Measurements from ENCODE around the gene FBXL3.
"Not testable (repeated sequence)": the region's sequence is repeated elsewhere in the genome, so short reads cannot be mapped to it uniquely, and the experiment has no call there.

The FBXL3 gene

DNA sequence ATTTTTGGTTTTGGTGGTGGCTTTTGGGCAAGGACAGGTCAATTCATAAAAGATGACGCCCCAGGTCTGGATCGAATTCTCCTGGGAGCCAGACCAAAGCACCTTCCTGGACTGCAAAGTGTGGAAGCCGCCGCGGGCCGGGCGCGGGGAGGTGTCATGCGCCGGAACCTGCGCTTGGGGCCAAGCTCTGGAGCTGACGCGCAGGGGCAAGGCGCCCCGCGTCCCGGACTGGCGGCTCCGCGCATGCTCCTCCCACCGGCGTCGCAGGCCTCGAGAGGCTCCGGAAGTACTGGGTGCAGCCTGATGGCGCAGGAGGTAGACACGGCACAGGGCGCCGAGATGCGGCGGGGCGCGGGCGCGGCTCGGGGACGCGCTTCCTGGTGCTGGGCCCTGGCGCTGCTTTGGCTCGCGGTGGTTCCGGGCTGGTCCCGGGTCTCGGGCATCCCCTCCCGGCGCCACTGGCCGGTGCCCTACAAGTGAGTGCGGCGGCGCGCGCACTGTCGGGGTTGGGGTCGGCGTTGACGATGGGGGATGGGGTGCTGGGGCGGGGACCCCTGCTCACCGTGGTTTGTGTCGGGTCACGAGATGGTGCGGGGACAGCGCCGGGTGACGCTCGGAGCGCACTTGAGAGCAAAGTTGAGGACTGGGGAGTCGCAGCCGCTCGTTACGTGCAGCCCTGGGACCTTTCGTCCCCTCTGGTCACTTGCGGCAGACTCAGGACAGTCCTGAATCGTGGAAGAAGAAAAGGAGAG, 35.0 kb downstream of the FBXL3 start, which contains the start of gene CLN5:
CLN5 (plus strand) TSS at position 286 of the 752 bp plus-strand sequence; CDS start at position 304, 18 bp downstream.
- peak; percentile 79 to 89 for DNase-seq (ENCODE audit: extremely low read depth in 1 of 2, low read depth in 1 of 2)

DNA sequence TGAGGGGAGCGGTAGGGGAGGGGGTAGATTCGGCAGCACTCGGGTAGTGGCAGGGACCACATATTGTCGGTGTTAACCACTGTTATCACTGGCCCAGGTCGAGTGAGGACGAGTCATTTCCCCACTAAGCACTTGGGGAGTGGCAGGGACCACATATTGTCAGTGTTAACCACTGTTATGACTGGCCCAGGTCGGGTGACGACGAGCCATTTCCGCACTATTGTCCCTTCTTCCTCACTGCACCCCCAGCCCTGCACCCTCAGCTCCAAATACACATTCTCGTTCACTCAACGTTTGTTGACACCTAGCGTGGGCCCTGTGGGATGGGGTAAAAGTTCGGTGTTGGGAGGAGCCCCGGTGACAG, 35.5 kb downstream of the FBXL3 start:
- peak; percentile 46 to 67 for DNase-seq (ENCODE audit: extremely low read depth in 1 of 2, low read depth in 1 of 2)

DNA sequence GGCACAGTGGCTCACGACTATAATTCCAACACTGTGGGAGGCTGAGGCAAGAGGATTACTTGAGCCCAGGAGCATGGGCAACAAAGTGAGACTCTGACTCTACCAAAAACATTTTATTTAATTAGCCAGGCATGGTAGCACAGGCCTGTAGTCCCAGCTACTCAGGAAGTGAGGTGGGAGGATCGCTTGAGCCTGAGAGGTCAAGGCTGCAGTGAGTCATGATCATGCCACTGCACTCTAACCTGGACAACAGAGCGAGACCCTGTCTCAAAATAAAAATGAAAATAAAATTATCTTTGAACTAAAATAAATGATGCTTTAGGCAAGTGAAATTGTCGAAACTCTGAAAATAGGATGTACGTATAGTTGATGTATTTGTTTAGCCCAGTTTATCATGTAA, 43.3 kb downstream of the FBXL3 start:
- DNase-seq (ENCODE audit: extremely low read depth in 1 of 2, low read depth in 1 of 2): no peak

DNA sequence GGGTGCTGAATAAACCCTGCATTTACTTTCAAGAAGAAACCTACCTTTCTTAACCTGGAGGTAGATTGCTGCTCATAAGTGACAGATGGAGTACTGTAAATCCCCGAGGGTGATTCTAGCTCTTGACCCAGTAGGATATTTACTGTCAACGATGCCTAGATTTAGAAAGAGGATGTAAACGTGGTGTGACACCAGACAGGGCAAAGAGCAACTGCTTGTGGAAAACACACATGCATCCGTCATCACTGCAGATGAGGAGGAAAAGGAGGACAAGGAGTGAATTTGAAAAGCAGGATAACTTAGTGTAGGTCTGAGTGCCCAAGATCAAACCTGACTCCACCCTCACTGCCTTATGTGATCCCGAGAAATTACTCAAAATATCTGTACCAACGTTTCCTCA, 44.9 kb downstream of the FBXL3 start:
- DNase-seq (ENCODE audit: extremely low read depth in 1 of 2, low read depth in 1 of 2): no peak

DNA sequence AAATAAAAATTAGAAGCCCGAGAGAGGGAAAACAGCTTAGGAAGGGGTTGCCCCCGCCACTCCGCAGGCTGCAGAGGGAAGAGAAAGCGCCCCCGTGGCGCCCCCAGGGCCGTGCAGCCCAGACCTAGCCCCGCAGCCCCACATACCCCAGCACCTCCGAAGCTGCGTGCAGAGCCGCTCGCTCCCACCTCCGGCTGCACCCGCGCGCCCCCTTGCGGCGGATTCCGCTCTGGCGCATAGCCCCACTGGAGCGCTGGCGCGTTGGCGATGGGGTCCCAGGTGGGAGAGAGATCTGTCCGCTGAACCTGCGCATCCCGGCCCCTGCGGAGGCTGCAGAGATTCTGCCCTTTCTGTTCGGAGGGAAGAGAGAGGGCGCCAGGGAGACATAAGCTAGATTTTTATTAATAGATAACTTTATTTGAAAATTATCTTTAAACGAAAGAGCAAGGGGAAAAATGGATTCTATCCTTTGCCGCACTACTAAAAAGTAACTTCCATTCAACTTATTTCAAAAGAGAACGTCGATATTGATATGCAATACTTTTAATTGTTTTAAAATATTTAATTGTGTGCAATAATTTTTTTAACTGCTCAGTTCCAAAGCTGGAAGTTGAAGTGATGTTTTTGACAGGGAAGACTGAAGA, 46.8 kb downstream of the FBXL3 start:
- peak; percentile 55 to 88 for DNase-seq (ENCODE audit: extremely low read depth in 1 of 2, low read depth in 1 of 2)

DNA sequence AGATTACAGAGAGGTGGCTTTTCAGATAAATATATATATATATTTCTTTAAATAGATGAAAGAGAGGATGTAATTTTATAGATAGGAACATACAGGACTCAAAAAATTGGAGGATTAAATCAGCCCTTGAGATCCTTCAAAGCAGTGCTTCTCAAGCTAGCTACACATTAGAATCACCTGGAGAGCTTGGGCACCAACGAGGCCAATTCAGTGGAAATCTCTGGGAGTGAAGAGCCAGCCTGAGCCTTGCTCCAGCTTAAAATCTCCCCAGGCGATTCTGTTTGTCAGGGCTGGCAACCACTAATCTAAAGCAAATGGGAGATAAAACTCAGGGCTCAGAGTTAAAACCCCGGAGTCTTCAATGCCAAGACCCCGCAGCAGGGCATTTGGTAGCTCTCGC, 50.0 kb downstream of the FBXL3 start:
- no peak for DNase-seq (ENCODE audit: extremely low read depth in 1 of 2, low read depth in 1 of 2)

DNA sequence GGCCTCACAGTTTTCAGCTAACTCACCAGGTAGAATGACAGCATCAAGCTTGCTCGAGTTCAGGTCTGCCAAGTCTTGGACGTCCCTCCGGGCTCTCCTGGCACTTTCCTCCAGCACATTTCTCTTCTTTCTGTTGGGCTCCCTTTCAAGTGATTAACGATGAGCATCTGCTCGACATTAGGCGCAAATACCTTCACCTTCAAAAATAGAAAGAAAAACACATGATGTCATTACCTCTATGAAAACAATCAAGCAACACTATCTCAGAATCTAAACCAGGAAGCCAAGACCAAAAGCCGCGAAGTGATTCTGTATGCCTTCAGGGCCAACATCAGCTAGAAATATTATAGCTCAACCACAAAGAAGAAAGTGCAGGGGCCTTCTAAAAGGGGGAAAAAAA, 50.5 kb downstream of the FBXL3 start:
- no peak for DNase-seq (ENCODE audit: extremely low read depth in 1 of 2, low read depth in 1 of 2)

DNA sequence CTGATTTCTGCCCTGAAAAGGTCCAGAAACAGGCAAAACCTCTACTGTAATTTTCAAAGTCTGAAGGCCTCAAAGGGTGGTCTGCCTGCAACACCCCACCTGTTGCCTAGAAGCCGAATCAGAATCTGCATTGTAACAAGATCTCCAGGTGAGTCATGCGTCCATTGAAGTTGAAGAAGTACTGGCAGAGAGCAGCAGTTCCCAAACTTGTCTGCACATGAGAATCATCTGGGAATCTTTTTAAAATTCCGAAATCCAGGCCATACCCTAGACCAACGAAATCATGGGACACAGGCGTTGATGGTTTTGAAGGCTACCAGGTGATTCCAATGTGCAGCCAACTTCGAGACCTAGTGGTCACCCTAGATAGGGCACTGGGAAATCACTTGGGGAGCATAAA, 51.1 kb downstream of the FBXL3 start:
- DNase-seq (ENCODE audit: extremely low read depth in 1 of 2, low read depth in 1 of 2): no peak

DNA sequence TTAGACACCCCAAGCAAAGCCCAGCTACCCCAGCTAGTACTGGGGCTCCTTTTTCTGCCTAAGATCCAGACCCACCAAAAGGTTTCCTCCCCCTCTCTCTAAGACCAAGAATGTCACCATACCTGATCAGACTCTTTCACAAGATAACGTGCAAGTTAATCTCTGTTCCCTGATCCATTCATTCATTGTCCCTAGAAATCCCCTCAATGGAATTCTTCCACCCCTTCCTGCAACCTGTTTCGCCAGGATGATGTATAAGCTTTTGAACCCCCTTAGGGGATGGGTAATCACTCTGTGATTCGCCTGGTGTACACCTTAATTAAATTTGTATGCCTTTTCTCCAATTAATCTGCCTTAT, 52.4 kb downstream of the FBXL3 start:
- no peak for DNase-seq (ENCODE audit: extremely low read depth in 1 of 2, low read depth in 1 of 2)

DNA sequence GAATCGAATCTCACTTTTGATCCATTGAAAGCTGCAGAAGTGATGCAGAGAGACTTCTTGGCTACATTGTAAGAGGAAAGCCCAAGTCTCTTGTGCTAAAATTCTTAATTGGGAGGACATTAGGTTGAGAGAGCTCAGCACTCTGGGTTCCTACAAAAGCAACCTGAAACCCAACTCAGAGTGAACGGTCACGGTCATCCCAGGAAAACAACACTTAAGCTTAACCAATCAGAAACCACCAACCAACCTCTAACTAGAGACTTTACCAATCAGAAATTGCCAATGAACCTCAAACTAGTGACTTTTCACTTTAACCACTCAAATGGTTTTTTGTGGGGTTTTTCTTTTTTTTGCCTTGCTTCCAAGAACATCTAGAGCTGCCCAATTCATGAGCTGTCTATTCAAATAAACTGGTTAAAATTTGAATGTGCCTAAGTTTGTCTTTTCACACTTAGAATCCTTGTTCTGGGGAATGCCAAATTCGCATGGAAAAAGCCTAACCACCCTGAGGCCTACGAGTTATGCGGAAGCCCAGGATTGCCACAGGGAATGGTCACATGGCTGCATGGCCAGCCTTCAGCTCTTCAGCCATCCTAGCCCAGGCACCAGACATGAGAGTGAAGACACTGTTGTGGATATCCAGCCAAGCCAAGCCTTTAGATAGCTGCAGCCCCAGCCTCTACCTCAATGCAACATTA, 52.9 kb downstream of the FBXL3 start:
- DNase-seq (ENCODE audit: extremely low read depth in 1 of 2, low read depth in 1 of 2): no peak

DNA sequence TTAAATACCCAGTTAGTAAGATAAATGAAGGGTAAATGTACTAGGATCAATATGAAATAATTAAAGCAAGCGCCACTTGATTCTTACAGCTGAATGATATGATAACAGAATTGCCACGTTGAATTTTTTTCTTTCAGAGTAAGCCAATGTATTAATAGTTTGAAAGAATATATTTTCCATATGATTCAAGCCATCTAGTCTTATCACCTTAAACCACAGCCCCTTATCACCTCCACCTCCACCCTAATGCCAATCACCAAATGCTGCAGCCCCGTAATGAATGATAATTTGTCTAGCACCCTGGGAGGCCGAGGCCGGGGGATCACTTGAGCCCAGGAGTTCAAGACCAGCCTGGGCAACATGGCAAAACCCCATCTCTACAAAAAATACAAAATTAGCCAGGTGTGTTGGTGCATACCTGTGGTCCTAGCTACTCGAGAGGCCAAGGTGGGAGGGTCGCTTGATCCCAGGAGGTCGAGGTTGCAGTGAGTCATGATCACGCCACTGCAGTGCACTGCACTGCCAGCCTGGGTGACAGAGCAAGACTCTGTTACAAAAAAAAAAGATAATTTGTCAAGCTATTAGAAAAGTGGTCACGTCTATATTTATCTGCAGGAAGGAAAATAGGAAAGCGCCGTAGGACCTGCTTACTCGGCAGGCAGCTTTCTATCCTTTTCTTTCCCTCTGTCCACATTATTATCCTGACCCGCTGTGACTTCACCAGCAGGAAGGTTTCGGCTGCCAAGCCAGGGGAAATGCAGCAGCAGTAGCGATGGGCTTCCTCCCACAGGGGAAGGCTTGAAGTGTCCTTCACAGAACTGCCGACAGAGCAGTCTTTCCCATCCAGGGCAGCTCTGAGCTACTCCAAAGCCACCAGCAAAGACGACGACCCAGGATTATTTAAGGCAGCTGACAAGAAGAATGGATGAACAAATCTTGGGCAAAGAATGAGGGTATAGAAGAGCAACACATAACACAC, 54.8 kb downstream of the FBXL3 start:
- DNase-seq (ENCODE audit: extremely low read depth in 1 of 2, low read depth in 1 of 2): no peak

DNA sequence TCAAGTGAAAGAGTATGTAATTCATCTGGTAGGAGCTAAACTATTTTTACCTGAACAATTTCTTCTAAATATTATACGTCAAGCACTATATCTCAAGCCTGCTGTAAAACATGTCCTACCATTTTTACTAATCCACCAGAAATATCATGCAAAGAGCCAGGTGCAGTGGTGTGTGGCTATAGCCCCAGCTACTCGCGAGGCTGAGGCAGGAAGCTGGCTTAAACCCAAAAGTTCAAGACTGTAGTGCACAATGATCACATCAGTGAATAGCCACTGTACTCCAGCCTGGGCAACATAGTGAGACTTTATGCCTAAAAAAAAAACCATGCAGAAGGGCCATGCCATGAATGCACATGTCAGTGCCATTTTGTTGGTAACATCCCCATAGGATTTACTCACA, 55.7 kb downstream of the FBXL3 start:
- DNase-seq (ENCODE audit: extremely low read depth in 1 of 2, low read depth in 1 of 2): no peak

DNA sequence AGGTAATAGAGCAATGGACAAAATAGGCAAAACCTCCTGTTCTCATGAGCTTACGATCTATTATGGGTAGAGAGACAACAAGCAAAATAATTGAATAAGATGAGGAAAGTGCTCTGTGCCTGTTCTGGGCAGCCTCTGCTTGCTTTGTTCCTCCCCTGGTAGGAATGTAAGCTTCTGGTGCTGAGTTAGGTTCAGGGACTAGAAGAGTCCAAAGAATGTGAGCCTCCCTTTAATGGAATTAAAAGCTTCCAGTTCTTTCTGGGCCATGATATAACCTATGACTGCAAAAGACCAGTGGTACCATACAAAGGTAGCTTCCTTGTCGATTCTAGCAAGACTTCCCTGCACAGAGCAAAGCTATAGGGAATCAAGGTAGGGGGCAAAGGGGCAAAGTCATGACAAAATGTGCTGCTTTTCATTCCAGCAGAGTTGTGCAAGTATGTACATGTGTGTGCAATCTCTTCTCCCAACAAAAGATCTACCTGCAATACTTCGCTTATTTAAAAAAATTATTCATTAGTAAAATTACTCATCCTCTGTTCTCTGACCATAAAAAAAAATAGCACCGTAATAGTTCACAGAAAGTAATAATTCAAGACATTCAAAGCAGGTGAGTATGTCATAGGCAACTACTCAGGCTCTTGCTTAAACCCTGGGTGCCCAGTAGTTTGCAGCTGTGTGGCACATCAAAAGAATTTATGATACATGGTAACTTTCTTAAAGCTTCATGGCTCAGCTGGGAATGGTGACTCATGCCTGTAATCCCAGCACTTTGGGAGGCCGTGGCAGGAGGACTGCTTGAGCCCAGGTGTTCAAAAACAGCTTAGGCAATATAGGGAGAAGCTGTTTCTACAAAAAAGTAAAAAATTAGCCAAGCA, 57.2 kb downstream of the FBXL3 start:
- no peak for DNase-seq (ENCODE audit: extremely low read depth in 1 of 2, low read depth in 1 of 2)

DNA sequence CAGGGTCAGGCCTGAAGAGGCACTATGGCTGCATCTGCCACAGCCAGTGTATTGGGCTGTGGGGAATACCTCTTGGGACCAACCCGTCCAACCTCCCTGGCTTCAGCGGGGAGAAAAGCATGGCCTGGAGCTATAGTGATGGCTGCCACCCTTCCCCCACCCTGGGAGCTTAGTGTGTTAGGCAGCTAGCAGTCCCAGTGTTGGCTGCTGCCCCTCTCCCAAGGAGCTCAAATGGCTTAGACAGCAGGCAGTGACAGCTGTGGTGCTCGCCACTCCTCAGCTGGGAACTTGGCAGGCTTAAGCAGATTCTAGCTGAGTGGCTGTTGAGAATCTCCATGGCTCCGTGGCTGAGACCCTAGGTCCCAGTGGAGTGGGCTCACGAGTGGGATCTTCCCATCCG, 58.9 kb downstream of the FBXL3 start:
- DNase-seq (ENCODE audit: extremely low read depth in 1 of 2, low read depth in 1 of 2): no peak

DNA sequence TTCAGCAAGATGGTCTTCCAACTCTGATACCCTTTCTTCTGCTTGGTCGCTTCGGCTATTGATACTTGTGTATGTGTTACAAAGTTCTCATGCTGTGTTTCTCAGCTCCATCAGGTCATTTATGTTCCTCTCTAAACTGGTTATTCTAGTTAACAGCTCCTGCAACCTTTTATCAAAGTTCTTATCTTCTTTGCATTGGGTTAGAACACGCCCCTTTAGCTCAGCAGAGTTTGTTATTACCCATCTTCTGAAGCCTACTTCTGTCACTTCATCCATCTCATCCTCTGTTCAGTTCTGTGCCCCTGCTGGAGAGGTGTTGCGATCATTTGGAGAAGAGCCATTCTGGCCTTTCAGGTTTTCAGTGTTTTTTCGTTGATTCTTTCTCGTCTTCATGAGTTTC, 59.9 kb downstream of the FBXL3 start:
- DNase-seq (ENCODE audit: extremely low read depth in 1 of 2, low read depth in 1 of 2): no peak

DNA sequence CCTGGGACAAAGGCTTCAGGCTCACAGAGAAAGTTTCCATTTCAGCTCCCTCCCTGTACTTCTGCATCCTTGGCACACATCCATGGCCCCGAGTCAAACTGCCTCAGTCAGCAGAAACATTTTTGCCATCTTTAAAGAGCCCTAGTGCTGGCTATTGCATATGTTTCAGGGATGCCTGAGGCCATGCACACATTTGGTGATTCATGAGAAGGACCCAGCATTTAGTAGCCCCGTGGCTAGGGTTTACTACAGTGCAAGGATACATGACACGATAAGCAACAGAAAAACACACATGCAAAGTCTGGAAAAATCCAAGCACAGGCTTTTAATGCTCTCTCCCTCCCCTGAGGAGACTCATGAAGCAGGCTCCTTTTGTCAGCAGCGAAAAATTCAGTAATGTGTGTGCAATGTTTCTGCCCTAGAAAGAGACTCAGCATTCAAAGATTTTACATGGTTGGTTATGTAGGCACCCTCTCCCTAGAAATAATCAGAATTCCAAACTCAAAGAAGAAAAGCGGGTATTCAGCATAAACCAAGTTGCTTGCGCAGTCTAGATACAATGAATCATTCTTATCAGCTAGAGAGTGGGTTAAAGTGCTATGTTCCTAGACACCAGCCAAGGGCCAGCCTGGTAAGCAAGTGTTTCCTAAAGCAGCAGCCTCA, 61.1 kb downstream of the FBXL3 start:
- no peak for DNase-seq (ENCODE audit: extremely low read depth in 1 of 2, low read depth in 1 of 2)

DNA sequence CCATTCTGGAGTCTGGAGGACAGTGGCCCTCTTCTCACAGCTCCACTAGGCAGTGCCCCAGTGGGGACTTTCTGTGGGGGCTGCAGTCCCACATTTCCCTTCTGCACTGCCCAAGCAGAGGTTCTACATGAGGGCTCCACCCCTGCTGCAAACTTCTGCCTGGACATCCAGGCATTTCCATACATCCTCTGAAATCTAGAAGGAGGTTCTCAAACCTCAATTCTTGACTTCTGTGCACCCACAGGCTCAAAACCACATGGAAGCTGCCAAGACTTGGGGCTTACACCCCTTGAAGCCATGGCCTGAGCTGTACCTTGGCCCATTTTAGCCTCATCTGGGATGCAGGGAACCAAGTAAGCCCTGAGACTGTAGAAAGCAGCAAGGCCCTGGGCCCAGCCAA, 67.2 kb downstream of the FBXL3 start:
- DNase-seq (ENCODE audit: extremely low read depth in 1 of 2, low read depth in 1 of 2): not testable (repeated sequence)

DNA sequence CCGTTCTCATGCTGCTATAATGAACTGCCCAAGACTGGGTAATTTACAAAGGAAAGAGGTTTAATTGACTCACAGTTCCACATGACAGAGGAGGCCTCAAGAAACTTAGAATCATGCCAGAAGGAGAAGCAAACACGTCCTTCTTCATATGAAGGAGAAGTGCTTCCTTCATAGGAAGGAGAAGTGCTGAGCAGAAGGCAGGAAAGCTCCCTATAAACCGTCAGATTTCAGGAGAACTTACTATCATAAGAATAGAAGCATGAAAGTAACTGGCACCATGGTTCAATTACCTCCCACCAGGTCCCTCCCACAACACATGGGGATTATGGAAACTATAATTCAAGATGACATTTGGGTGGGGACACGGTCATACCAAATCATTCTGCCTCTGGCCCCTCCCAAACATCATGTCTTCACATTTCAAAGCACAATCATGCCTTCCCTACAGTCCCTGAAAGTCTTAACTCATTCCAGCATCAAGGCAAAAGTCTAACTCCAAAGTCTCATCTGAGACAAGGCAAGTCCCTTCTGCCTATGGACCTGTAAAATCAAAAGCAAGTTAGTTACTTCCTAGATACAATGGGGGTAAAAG, 68.0 kb downstream of the FBXL3 start:
- DNase-seq (ENCODE audit: extremely low read depth in 1 of 2, low read depth in 1 of 2): no peak

DNA sequence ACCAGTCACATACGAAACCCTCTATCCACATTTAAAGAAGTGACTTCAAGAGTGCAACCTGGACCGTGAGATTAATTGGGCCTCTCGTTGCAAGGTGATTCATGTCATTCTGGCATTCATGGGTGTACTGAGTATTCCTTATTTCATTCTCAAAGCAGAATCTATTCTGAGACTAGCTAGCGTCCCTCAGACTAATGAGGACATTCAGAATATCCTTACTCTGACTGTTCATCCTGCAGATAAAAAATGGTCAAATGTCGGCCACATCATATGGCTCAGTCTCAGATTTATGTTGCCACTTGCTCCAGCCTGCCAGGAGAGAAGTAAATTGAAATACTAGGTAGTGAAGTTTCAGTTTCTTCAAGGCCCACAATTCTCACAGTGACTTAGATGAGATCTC, 71.3 kb downstream of the FBXL3 start:
- DNase-seq (ENCODE audit: extremely low read depth in 1 of 2, low read depth in 1 of 2): no peak
